HL-60 (cell line): ENCODE measurements around the gene RPRML.
"Not testable (repeated sequence)": the region's sequence is repeated elsewhere in the genome, so short reads cannot be mapped to it uniquely, and the experiment has no call there.

ENCODE experiments used
- DNase-seq, 2 experiments: peaks; one replicate each; pipeline ENCODE4 v3.0.0-alpha.2; 2010 to 2020; ENCODE audit warnings: low read depth in 1 of 2, low spot score in 1 of 2
- H3K27ac ChIP-seq: fragments of 250-450 bp; sonication (Bioruptor Pico); replicated peaks from 2 replicates; pipeline ENCODE4 v1.5.1; 2020; ENCODE audit warnings: mild to moderate bottlenecking, moderate library complexity
- H3K27me3 ChIP-seq: fragments of 250-450 bp; sonication (Bioruptor Pico); 2 replicates; pipeline ENCODE4 v1.5.1; 2021; ENCODE audit warnings: mild to moderate bottlenecking, moderate library complexity; ENCODE audit not compliant: insufficient read depth, poor library complexity, severe bottlenecking
- H3K4me3 ChIP-seq: replicated peaks from 2 replicates; pipeline ENCODE4 v1.5.1; 2011; ENCODE audit warnings: mild to moderate bottlenecking, control low read depth, low read length; ENCODE audit not compliant: insufficient read depth
- CTCF ChIP-seq: IDR thresholded peaks from one replicate; pipeline ENCODE4 v1.5.1; 2011; ENCODE audit warnings: low read length, control low read depth, inconsistent platforms; ENCODE audit not compliant: insufficient read depth
- GABPA ChIP-seq: IDR thresholded peaks from 2 replicates; pipeline ENCODE4 v1.6.1; 2012; ENCODE audit warnings: low read depth
- POLR2AphosphoS5 ChIP-seq: IDR thresholded peaks from 2 replicates; pipeline ENCODE4 v1.6.1; 2012; ENCODE audit warnings: low read depth
- REST ChIP-seq: IDR thresholded peaks from 2 replicates; pipeline ENCODE4 v1.6.1; 2012; ENCODE audit warnings: low read depth; ENCODE audit not compliant: insufficient replicate concordance
- SPI1 ChIP-seq: IDR thresholded peaks from 2 replicates; pipeline ENCODE4 v1.6.1; 2012; ENCODE audit warnings: low read depth, mild to moderate bottlenecking, borderline replicate concordance
- long read RNA-seq: library from polyadenylated mRNA; unstranded; transcript quantifications from one replicate; pipeline ENCODE4 v2.0.0, GENCODE V29; 2020

RPRML gene
- long read RNA-seq = 0 reads

- H3K27me3 ChIP-seq = peaks cover 53% of the 10 kb centered on the region
- TF ChIP-seq CTCF (no peak), POLR2AphosphoS5 (no peak), REST (no peak), SPI1 (no peak)
- peak within 1 kb of the TSS; percentile 21 for H3K4me3 ChIP-seq
- no peak within 1 kb of the TSS for H3K27ac ChIP-seq
- no peak for DNase-seq
Measured at GRCh38 chr17:46979147-46979863, at the start of gene RPRML. RPRML (minus strand) TSS chr17:46979253; CDS start chr17:46979007, 246 bp downstream.

DNA sequence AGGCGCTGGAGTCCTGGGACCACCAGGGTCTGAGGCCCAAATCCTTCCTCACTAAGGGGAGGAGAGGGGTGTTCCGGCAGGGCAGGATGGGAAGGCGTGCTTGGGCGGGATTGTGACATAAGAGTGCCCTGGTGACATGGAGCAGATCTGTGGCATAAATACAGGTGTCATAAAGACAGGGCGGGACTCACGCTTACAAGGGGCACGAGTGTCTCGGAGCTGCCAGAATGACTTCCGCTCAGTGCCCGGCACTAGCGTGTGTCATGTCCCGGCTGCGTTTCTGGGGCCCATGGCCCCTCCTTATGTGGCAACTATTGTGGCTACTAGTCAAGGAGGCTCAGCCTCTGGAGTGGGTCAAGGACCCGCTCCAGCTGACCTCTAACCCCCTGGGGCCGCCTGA lies 37.9 kb upstream of the RPRML start:
- DNase-seq, H3K27me3 ChIP-seq, H3K27ac ChIP-seq, H3K4me3 ChIP-seq: not testable (repeated sequence)

- Histone ChIP-seq H3K4me3 (no peak overlapping the region), H3K27ac (no peak overlapping the region), H3K27me3 (no peaks in the 10 kb centered on the region)
- no peak for DNase-seq
- TF ChIP-seq CTCF (no peak), POLR2AphosphoS5 (no peak), SPI1 (no peak), GABPA (no peak), REST (no peak)
Measured at GRCh38 chr17:47013341-47013740, 34.3 kb upstream of the RPRML start.

DNA sequence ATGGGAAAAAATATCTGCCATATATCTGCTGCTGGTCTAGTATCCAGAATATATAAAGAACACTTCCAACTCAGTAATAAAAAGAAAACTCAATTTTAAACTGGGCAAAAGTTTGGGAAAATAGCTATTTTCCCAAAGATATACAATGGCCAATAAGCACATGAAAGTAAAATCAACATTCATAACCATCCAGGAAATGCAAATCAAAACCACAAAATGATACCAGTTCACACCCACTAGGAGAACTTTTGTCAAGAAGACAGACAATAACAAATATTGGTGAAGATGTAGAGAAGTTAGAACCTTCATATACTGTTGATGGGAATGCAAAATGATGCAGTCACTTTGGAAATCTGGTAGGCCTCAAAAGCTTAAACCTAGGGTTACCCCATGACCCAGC lies 33.4 kb upstream of the RPRML start:
- no peak for DNase-seq
- Histone ChIP-seq H3K27ac (no peak overlapping the region), H3K27me3 (no peaks in the 10 kb centered on the region), H3K4me3 (no peak overlapping the region)
- TF ChIP-seq SPI1 (no peak), POLR2AphosphoS5 (no peak), GABPA (no peak), REST (no peak), CTCF (no peak)
